DMS53 treated with DMSO at 0.1 percent for 48 hours (cell line): Measurements from ENCODE around the gene UVSSA.
"Not testable (repeated sequence)": the region's sequence is repeated elsewhere in the genome, so short reads cannot be mapped to it uniquely, and the experiment has no call there.

ENCODE experiments used
- DNase-seq: peaks from one replicate; lab custom pipeline; 2025; ENCODE audit not compliant: unreplicated experiment; lab: John Stamatoyannopoulos, UW

The UVSSA gene

DNA sequence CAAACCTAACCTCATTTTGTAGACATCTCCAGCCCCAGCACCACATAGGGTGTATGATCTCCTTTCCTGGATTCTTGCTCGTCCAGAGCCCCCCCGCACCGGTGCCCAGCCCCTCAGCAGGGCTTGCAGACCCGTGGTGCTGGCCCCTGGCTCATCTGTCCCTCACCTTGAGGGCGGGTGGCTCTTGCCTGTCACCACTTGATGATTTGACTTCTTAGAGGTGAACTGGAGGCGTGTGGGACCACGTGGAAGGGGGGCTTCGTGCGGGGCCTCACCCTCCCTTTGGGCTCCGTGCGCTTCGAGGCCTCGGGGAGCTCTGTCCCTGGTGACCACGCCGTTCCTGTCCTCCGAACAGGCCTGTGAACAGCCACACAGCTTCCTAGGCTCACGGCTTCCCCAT lies 15.5 kb downstream of the UVSSA start:
- no peak for DNase-seq

DNA sequence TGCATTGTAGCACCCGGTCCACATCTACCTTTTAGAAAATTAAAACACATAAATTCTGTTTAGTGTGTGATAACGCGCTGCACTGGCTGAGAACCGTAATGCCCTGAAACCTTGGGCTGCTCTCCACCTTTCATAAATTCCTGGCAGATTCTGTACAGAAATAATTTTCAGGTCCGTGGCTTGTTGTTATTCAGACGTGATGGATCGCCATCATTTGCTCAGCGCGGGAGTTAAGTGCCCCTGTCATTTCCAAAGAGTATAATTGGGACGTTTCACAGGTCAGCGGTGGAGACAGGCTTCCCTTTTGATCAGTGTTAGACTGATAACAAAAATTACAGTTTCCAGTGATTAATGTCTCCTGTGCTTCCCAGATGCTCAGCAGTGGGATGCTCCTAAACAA lies 16.5 kb downstream of the UVSSA start:
- no peak for DNase-seq

DNA sequence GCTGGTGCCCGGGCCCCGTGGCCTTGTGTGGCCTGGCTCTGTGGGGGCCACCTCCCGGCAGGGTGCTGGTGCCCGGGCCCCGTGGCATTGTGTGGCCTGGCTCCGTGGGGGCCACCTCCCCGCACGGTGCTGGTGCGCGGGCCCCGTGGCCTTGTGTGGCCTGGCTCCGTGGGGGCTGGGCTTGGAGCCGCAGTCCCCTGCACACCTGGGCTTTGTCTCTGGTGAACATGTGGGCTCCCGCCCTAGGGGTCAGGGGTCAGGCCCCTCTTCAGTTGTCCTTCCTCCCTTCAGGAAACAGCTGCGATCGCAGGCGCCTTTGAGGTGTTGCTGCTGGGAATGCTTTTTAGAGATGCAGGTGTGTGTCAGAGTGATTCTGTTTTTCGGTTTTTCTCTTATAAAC lies 17.2 kb downstream of the UVSSA start:
- no peak for DNase-seq

DNA sequence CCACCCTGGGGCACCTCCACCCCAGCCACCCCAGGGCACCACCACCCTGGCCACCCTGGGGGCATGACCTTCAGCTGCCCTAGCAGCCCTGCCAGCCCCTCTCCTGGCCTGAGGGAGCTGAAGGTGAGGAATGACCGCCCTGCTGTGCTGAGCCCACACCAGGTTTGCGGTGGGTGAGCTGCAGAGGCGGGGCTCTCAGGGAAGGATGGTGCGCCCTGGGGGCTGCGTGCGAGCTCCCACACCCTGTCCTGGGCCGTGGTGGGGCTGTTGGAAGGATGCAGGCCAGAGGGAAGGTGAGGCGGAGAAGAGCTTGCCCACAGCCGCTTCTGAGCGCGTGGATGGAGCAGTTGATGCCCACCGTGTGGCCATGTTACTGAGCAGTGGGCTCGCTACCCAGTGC lies 17.7 kb downstream of the UVSSA start:
- DNase-seq, result no peak

DNA sequence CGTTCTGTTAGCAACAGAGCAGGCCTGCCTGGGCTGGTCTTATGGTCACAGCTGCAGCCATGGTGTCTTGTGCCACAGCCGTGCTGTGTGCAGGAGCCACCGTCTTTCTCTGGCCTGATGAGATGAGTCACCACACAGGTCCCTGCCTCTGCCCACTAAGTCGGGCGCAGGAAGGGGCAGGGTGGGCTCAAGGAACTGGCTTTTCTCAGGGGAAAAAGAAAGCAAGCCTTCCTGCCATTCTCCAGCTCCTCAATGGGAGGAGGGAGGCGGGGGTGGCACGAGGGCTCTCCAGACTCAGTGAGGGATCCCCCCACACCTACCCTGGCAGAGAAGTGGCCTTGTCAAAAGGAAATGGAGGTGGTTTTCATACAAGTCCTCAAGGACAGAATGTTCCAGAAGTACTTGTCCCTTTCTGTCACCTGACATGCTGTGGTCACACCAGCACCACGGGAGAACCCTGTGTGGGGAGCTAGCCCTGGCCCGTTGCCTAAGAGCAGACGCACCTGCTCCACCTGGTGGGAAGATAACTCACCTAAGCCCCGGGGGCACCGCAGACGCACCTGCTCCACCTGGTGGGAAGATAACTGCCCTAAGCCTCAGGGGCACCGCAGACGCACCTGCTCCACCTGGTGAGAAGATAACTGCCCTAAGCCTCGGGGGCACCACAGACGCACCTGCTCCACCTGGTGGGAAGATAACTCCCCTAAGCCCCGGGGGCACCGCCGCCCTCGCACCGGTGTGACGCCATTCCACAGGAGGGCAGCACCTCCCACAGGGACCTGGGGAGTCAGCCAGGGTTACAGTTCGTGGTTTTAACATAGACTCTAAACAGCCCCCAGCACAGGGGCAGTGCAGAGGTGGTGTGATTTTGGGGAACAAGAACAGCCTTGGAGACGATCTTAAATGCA lies 18.5 kb downstream of the UVSSA start:
- peak; percentile 27 for DNase-seq

DNA sequence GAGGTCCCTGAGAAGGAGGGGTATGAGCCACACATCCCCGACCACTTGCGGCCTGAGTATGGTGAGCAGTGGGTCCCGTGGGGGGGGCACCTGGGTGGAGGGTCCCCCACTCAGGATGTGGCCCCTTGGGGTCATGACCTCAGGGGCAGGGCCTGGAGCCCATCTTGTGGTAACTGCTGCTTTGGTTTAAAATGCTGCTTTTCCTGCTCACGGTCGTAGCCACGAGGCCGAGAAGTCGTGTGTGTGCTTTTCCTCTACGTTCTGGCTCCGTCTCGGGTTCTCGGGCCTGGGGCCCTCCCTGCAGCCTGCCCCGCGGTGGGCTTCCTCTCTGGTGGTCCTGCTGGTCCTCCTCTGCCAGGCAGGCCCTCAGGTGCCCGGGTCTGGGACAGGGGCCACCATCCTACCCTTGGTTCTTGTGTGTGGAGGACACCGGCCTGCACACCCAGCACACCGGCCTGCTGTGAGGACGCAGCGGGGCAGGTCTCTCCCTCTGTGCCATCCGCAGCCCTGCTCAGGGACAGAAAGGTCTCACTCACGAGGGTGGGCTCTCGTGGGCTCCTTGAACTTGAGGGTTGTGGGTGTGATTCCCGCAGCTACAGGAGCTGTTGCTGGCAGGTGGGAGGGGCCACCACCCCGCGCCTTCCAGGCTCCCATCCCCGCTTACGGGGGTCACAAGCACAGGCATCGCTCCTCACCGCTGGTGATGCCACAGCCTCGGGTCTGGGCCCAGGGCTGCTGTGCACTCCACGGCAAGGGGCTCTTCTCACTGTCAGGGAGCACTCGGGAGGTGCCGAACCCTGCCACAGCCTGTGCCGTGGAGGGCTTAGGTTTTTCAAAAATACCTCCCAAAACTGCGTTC lies 19.6 kb downstream of the UVSSA start:
- DNase-seq, result no peak

DNA sequence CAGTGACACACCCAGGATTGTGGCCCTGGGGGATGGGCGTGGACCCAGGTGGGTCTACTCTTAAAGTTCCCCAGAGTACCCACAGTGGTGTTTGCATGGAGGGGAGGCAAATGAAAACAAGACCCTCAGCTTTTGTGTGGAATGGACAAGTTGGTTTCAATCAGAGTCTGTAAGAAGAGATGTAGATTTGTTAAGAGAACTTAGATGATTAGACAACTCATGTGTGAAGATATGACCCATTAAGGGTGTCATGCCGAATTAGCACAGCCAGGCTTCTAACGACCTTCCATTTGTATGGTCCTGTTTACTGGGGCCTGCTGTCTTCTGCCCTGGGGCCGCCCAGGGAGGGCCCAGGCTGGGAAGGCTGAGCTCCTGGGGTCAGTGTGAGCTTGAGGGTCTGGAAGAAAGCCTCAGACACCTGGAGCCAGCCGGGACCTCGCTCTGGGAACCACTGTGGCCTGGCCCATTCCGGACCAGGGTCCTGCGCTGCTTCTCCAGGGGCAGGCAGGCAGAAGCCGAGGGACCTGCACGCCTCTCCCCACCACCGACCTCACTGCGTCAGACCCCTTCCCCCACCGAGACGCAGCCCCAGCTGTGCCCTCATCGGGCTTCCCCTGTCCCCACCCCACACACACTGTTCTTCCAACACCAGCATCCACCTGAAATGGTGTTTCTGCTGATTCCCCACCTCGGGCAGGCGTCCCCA lies 20.4 kb downstream of the UVSSA start:
- no peak for DNase-seq

DNA sequence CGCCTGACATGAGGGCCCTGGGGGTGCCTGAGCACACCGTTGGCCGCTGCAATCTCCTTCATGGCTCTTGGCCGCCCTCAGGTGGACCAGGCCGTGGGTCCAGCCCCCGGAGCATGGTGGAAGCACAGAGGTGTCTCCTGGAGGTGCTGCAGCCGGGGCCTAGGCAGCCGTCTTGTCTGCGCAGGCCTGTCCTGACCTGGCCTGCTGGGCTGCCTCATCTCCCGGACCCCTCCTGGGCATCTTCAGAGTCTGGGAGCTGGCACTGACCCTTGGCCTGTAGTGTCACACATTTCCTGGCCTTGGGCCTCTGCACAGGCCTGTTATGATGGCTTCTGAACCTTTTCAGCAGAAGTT lies 20.9 kb downstream of the UVSSA start:
- DNase-seq, result no peak

DNA sequence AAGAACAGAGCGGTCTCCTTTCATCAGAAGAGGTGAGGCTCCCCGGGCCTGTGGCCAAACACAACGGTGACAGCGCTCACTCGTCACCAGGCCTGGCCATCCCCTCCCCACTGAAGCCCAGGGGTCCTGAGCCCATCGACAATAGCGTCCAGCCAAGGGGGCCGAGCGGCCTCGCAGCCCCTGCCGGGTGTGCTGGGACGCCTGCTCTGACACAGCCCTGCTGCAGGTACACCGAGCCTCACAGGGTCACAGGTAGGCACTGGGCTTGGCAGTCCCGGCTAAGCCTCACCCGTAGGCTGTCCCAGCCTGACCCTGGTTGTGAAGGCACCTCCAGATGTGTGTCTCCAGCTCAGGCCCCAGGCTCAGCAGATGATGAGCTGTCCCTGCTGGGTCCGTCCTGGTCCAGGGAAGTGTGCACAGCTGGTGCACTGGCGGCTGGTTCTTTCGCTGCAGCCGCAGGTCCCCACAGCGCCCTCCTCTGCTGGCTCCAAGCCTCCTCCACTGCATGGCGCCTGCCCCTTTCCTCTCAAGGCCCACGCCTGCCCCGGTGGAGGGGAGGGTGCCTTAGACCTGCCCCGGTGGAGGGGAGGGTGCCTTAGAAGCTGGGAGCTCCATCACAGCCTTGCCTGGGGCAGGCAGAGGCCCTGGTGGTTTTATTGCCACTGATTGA lies 21.5 kb downstream of the UVSSA start:
- DNase-seq, result no peak

DNA sequence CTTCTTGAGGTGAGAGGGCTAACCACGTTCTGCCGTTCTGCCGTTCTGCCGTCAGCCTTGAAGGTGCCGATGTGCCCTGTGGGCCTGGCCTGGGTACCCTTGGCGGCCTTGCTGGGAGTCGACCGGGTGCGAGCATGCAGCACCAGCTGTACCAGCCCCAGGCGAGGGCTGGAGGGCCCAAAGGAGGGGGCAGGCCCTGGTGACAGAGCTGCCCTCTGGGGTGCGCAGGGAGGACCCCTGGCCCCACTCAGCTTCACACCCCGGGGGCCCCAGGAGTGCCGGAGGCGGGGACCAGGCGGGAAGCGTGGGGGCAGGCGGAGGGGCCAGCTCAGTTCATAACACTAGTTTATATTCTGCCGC lies 22.1 kb downstream of the UVSSA start:
- no peak for DNase-seq

DNA sequence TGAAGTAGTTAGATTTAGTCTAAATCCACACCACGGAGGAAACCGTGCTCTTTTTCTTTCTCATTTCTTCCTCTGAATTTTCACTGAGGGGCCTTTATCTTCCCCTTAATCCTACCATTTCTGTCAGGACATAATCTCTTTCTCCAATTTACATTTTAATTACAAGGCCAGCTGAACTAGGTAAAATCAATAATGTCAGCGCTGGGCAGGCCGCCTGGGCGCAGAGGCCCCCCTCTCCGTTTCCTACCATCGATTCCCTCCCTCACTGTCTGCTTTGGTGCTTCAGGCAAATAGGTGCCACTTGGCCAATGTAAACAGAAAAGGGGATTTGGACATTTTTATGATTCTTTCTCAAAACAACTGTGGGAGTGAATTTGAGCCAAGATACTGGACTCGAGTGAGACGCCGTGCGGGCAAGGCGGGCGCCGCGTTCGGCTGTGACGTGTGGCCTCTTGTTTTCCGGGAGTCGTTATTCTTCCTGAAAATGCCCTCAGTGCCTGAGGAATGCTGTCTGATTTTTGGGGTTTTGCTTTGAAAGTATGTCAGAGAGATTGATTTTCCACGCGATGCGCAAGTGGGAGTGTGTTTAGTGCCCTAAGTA lies 22.6 kb downstream of the UVSSA start:
- no peak for DNase-seq

DNA sequence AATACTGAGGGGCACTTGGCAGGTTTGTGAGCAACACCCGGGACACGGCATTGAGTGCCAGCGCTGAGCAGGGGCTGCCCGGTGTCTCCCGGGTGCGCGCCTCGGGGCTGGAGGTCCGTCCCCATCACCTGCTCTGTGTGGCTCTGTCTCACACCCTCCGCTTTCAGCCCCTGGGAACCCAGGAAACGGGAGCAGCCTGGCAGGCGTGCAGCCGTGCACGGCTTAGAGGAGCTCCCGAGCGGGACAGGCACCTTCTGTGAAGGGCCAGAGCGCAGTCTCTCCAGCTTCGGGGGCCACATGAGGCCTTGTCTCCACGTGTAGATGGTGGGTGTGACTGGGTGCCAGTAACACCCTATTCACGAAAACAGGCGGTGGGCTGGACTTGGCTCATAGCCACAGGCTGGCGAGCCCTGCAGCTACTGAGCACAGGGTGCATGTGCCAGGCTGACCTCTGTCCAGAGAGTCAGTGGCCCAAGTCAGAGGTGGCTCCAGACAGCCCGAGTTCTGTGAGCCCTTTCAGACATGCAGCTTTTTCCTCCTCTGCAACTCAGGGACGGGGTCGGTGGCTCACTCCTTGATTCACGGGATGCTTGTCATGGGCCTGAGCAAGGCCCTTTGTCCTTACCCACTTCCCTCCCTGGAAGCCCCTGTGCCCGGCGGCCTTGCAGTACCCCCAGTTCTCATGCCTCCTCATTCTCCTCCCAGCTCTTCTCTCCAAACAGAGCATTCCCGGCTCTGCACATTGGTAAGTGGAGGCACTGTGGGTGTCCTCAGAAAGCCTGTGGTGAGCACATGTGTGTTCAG lies 23.5 kb downstream of the UVSSA start:
- no peak for DNase-seq

DNA sequence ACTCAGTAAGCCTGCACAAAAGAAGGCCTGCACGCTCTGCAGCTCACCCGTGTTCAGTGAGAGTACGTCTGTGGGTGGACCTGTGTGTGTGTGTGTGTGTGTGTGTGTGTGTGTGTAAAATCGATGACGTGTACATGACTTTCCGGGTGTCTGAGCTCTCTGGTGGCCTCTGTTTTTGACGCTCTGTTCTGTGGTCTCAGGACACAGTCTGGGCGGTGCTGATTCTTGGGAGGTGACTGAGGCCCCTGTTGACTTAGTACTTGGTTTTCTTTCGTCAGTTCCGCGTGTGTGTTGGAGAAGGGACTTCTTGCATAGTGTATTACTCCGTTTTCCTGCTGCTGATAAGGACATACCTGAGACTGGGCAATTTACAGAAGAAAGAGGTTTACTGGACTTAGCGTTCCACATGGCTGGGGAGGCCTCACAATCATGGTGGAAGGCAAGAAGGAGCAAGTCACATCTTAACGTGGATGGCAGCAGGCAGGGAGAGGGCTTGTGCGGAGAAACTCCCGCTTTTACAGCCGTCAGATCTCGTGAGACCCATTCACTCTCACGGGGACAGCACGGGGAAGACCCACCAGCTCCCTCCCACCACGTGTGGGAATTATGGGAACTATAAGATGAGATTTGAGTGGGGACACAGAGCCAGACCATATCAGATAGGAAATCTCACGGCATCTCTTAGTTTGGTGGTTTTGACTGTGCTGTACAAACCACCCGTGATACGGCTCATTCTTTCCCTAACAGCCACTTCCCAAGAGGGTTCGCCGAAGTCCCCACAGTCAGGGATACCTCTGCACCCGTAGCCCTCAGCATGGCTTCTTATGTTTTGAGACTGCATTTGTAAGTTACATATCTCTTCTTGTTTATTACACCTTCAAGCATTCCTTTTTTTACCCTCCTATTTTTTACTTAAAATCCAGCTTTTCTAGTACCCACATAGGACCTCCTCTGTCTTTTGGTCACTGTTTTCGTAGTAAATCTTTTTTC lies 24.5 kb downstream of the UVSSA start:
- no peak for DNase-seq

DNA sequence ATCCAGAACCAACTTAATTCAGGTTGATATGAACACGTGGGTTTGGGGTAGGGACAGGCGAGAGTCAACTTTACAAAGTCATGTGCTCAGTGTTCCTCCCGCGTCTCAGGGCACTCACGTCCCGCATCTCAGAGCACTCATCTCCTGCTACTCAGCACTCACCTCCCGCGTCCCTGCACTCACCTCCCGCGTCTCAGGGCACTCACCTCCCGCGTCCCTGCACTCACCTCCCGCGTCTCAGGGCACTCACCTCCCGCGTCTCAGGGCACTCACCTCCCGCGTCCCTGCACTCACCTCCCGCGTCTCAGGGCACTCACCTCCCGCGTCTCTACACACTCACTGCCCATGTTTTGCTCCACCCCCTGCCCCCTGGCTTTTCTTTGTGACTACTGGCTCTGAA lies 25.6 kb downstream of the UVSSA start:
- DNase-seq, result not testable (repeated sequence)

DNA sequence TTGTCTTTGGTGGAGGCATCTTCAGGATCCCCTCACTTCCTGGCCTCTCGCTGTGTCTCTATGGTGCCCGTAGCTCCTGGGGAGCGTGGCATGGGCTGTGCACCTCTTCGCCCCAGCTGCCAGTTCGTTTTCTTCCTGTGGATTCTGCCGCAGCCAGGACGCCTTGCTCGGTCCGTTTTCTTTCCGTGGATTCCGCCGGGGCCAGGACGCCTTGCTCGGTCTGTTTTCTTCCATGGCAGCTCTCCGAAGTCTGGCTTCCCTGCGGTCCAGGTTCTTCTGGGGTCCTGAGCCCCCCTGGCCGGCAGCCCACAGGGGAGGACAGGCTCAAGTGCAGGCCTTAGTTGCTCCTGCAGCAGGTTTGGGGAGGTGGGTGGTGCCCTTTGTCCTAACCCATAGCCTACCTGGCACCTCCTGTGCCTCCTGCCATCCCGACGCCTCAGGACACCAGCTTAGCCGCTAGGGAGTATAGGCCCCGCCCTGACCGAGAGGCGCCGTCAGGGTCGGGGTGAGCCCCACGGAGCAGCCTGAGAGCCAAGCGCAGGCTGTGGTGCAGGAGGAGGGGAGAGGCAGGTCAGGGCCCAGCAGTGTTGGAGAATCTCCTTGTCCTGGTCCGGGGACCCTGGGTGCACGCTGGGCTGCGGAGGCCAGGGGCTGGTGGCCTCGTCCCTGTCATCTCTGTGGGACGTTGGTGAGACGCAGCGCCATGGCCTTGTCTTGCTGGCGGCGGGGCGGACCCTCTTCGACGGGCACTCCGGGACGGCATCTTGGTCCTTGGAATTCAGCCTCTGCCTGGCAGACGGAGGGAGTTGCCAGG lies 27.1 kb downstream of the UVSSA start:
- DNase-seq, result no peak

DNA sequence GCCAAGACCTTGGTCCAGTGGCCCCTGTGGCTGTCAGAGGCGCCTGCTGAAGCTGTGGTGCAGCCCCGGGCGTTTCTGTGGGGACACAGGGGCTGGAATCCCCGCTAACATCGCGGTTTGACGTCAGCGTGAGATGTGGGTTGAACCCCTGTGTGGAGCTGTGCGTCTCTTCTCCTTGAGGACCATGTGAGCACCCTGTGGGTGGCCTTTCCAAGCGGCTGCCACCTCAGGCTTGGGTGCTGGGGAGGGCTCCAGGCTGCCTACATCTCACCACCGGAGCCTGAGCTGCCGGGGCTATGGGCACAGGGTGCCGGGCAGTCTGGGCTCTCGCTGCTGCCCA lies 27.7 kb downstream of the UVSSA start:
- DNase-seq, result no peak

DNA sequence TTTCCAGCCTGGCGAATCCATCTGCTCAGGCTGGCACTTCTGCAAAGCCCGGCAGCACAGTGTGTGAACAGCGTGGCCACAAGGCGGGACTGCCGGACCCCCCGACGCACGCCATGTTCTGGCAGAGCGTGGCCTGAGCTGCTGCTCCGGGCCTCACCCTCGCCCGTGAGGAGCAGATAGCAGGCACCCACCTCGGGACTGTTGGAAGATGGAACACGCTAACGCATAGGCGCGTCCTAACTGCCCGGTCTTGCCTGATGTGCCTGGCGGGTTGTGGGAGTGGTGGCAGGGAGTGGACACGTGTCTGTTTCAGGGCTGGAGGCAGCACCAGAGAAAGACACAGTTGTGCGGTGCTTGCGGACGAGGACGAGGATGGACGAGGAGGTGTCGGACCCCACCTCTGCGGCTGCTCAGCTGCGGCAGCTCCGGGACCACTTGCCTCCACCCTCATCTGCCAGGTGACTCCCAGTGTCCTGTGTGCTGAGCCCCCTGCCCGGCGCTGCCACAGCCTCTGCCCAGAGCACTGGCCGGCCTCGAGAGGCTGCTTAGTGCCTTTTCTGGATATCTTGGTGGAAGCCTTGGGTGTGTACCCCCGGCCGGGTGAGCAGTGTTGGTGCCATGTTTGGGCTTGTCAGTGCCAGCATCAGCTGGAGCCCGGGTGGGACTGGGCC lies 28.2 kb downstream of the UVSSA start:
- DNase-seq, result no peak
